ENCODE results near the gene PID1. TPM values are rescaled to one million over a fixed set of nuclear protein-coding genes. Genes with fewer than 3 reads are reported as not detected.
A peak's percentile ranks its signal among the peaks of the same experiment; 100 is the strongest.

PID1 gene
- total RNA-seq, 2 donors from 2014 or later: 0.55 to 1.6 TPM

DNA sequence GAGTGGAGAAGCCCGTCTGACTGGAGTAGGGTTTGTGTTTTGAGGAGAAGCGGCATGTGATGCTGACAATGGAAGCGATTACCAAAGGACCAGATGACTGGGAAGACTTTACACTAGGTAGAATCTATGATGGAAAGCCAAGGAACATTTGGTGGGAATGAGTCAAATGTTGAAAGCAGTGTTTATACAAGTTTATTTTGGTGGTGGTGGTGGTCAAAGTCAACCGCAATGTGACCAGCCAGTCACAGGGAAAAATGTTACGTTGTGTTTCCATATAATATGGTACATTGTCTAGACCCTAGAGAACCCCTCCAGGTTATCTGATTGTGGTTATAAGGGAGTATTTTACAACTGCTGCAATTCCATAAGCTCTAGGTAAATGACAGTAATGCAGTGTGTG, 216.8 kb downstream of the PID1 start:
- Mint-ChIP-seq H3K4me3 (no peak overlapping the region), H3K4me1 (peaks cover 8% of the 10 kb centered on the region), H3K27me3 (ENCODE audit: insufficient read depth) (no peaks in the 10 kb centered on the region), H3K27ac (no peak overlapping the region), H3K36me3 (ENCODE audit: low read depth) (no peaks in the 10 kb centered on the region), H3K9me3 (no peaks in the 10 kb centered on the region)
- Histone ChIP-seq H3K9ac (ENCODE audit: extremely low read depth, low read length, poor library complexity, severe bottlenecking) (no peak overlapping the region), H3K27me3 (ENCODE audit: control insufficient read depth, insufficient read depth, low read length, poor library complexity, severe bottlenecking) (no peaks in the 10 kb centered on the region), H3K27ac (ENCODE audit: low read depth, low read length) (no peak overlapping the region), H3K9me3 (ENCODE audit: control insufficient read depth, low read length) (no peaks in the 10 kb centered on the region), H3K4me1 (ENCODE audit: control insufficient read depth, insufficient read depth, low read length) (no peaks in the 10 kb centered on the region), H3K36me3 (ENCODE audit: control insufficient read depth, insufficient read depth, low read length) (no peaks in the 10 kb centered on the region), H3K4me3 (ENCODE audit: low read length) (no peak overlapping the region)
- DNase-seq: no peak
- TF ChIP-seq, protein P1, sequence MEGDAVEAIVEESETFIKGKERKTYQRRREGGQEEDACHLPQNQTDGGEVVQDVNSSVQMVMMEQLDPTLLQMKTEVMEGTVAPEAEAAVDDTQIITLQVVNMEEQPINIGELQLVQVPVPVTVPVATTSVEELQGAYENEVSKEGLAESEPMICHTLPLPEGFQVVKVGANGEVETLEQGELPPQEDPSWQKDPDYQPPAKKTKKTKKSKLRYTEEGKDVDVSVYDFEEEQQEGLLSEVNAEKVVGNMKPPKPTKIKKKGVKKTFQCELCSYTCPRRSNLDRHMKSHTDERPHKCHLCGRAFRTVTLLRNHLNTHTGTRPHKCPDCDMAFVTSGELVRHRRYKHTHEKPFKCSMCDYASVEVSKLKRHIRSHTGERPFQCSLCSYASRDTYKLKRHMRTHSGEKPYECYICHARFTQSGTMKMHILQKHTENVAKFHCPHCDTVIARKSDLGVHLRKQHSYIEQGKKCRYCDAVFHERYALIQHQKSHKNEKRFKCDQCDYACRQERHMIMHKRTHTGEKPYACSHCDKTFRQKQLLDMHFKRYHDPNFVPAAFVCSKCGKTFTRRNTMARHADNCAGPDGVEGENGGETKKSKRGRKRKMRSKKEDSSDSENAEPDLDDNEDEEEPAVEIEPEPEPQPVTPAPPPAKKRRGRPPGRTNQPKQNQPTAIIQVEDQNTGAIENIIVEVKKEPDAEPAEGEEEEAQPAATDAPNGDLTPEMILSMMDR (conservative IDR thresholded peaks at IDR 0.05): no peak
- whole genome bisulfite sequencing, 2 experiments (ENCODE audit: insufficient coverage in 1 of 2, insufficient read length in 1 of 2): 78 to 79% methylated on average over 3 to 5 of the region's 5 CpGs

DNA sequence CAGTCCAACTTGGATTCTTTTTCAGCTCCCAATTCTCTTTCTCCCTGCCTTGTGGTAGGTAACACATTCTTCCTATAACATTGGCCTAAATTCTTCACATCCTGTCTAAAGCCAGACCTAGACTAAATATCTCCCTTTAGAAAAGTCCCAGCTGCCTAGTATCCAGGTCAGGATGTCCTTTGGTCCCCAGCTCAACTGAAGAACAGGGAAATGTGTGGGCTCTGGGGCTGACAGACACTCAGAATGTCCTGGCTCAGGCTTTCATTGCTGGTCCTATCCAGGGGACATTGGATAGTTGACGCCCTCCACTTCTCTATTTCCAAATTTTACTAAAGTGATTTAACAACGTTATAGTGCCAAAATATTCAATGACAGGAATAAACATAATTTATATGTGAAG, 219.3 kb downstream of the PID1 start:
- no peak overlapping the region for H3K27ac Mint-ChIP-seq
- Histone ChIP-seq H3K9ac (ENCODE audit: extremely low read depth, low read length, poor library complexity, severe bottlenecking) (no peak overlapping the region), H3K27ac (ENCODE audit: low read depth, low read length) (no peak overlapping the region), H3K4me3 (ENCODE audit: low read length) (no peak overlapping the region), H3K9me3 (ENCODE audit: control insufficient read depth, low read length) (no peaks in the 10 kb centered on the region), H3K4me1 (ENCODE audit: control insufficient read depth, insufficient read depth, low read length) (no peaks in the 10 kb centered on the region), H3K27me3 (ENCODE audit: control insufficient read depth, insufficient read depth, low read length, poor library complexity, severe bottlenecking) (no peaks in the 10 kb centered on the region), H3K36me3 (ENCODE audit: control insufficient read depth, insufficient read depth, low read length) (no peaks in the 10 kb centered on the region)
- no peak for DNase-seq
- TF ChIP-seq, protein P1 (conservative IDR thresholded peaks at IDR 0.05): no peak
- H3K27me3 Mint-ChIP-seq (ENCODE audit: insufficient read depth): no peaks in the 10 kb centered on the region
- no peaks in the 10 kb centered on the region for H3K9me3 Mint-ChIP-seq
- no peaks in the 10 kb centered on the region for H3K36me3 Mint-ChIP-seq (ENCODE audit: low read depth)
- H3K4me3 Mint-ChIP-seq: no peak overlapping the region
- 100% methylated on average over 1 to 2 of the region's 2 CpGs for WGBS, 2 experiments (ENCODE audit: insufficient coverage in 1 of 2, insufficient read length in 1 of 2)
- no peaks in the 10 kb centered on the region for H3K4me1 Mint-ChIP-seq

DNA sequence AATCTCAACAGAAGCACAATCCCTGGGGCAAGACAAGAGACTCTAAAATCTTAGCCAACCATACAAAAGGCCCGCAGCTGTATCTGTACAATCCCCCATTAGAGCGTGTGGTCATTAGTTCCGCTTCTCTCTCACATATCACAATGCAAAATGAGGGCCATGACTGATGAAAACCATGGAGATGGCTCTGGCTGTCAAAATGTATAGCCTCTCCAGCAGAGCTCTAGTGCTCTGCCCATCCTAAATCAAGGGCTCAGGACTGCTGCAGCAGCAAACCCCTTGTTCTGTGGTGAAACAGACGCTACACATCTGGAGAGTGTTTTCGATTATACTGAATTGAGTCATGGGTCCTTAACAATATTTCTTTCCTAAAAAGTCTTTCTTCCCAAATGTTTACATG, 221.0 kb downstream of the PID1 start:
- H3K9me3 ChIP-seq (ENCODE audit: control insufficient read depth, low read length): no peaks in the 10 kb centered on the region
- no peaks in the 10 kb centered on the region for H3K36me3 ChIP-seq (ENCODE audit: control insufficient read depth, insufficient read depth, low read length)
- H3K27me3 ChIP-seq (ENCODE audit: control insufficient read depth, insufficient read depth, low read length, poor library complexity, severe bottlenecking): no peaks in the 10 kb centered on the region
- no peaks in the 10 kb centered on the region for H3K9me3 Mint-ChIP-seq
- 95 to 100% methylated on average over 1 to 5 of the region's 5 CpGs for WGBS, 2 experiments (ENCODE audit: insufficient coverage in 1 of 2, insufficient read length in 1 of 2)
- no peak overlapping the region for H3K27ac Mint-ChIP-seq
- H3K36me3 Mint-ChIP-seq (ENCODE audit: low read depth): no peaks in the 10 kb centered on the region
- H3K27ac ChIP-seq (ENCODE audit: low read depth, low read length): peak overlapping the region; percentile 36
- H3K4me3 Mint-ChIP-seq: no peak overlapping the region
- TF ChIP-seq, protein P1 (conservative IDR thresholded peaks at IDR 0.05): no peak
- no peaks in the 10 kb centered on the region for H3K27me3 Mint-ChIP-seq (ENCODE audit: insufficient read depth)
- no peaks in the 10 kb centered on the region for H3K4me1 Mint-ChIP-seq
- no peaks in the 10 kb centered on the region for H3K4me1 ChIP-seq (ENCODE audit: control insufficient read depth, insufficient read depth, low read length)
- DNase-seq: no peak
- no peak overlapping the region for H3K4me3 ChIP-seq (ENCODE audit: low read length)
- H3K9ac ChIP-seq (ENCODE audit: extremely low read depth, low read length, poor library complexity, severe bottlenecking): no peak overlapping the region

All from endodermal cell (in vitro differentiated cells).